Peyer's patch (tissue), 4 donors: ENCODE results near the gene RSBN1L. TPM values are rescaled to one million over a fixed set of nuclear protein-coding genes. Genes with fewer than 3 reads are reported as not detected.

Source experiments
- DNase-seq, 3 donors: peaks; one replicate each; pipeline ENCODE4 v3.0.0-alpha.2; 2017 to 2019
- H3K27ac ChIP-seq, 4 donors: fragments of 200-600 bp; sonication (generic); one replicate each; pipeline ENCODE4 v1.5.1; 2016 to 2019
- H3K27me3 ChIP-seq, 2 donors: fragments of 200-600 bp; sonication (generic); one replicate each; pipeline ENCODE4 v1.5.1; 2019
- H3K36me3 ChIP-seq, 3 donors: fragments of 200-600 bp; sonication (generic); one replicate each; pipeline ENCODE4 v1.5.1; 2016 to 2019
- H3K4me1 ChIP-seq, 4 donors: fragments of 200-600 bp; sonication (generic); one replicate each; pipeline ENCODE4 v1.5.1; 2016 to 2019
- H3K4me3 ChIP-seq, 4 donors: fragments of 200-600 bp; sonication (generic); 1 replicate in 3 of 4; 2 replicates in 1 of 4; pipeline ENCODE4 v1.5.1; 2016 to 2019; ENCODE audit warnings: mild to moderate bottlenecking in 1 of 4
- H3K9me3 ChIP-seq, 4 donors: fragments of 200-600 bp; sonication (generic); one replicate each; pipeline ENCODE4 v1.5.1; 2016 to 2019; ENCODE audit warnings: mild to moderate bottlenecking in 1 of 4
- POLR2A ChIP-seq, 2 donors: fragments of 450-650 bp; IDR thresholded peaks; one replicate each; pipeline ENCODE4 v1.5.1; 2017; ENCODE audit warnings: antibody characterized with exemption in 2 of 2, mild to moderate bottlenecking in 2 of 2, moderate library complexity in 2 of 2
- total RNA-seq, 4 donors: library from RNA; depleted of rRNA; stranded (reverse); fragments of >200 nt; gene quantifications; one replicate each; pipeline ENCODE4 v1.1.0, GENCODE V29; 2016
- TF ChIP-seq, protein P1 (sequence below), 6 experiments: fragments of 450-650 bp in 4 of 6; fragments of 200-600 bp in 2 of 6; sonication (generic) in 1 of 6; IDR thresholded peaks; one replicate each; pipeline ENCODE4 v1.5.1; 2017 to 2019; ENCODE audit warnings: antibody characterized with exemption in 6 of 6, mild to moderate bottlenecking in 3 of 6, moderate library complexity in 1 of 6

Gene RSBN1L
- total RNA-seq, 4 donors from 2014 or later = 18.9 to 57.8 (median 23.6) TPM

DNA sequence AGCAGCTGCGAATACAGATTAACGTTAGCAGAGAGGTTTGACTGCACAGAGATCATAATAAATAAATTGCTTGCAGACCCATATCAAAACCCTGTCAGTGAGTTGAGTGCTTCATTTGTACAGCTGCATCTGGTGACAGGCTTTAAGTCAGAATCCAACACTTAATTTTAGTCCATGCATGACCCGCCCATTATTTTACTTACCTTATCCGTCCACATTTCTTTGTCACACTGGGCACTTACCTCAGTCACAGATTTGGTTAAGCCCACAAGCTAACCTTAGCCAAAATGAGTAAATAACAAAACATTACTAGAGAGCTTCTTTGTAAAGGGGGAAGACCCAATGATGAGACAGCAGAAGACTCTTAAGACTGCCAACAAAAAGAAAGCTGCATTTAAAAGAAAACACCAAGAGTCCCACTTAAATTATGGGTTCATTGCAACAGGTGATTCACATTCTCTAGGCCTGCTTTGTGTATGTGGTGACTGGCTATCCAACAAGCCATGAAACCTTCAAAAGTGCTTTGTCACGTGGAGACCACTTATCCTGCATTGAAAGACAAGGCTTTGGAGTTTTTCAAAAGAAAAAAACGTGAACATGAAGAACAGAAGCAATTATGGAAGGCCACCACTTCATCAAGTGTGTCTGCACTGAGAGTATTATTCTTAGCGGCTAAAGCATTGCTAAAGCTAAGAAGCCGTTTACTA, 134.5 kb downstream of the RSBN1L start:
- Histone ChIP-seq H3K27ac (no peak overlapping the region), H3K4me3 (no peak overlapping the region), H3K27me3 (no peaks in the 10 kb centered on the region), H3K36me3 (no peaks in the 10 kb centered on the region), H3K4me1 (no peaks in the 10 kb centered on the region), H3K9me3 (no peaks in the 10 kb centered on the region)
- TF ChIP-seq POLR2A (IDR thresholded peaks at IDR 0.05) = no peak
- TF ChIP-seq, protein P1, sequence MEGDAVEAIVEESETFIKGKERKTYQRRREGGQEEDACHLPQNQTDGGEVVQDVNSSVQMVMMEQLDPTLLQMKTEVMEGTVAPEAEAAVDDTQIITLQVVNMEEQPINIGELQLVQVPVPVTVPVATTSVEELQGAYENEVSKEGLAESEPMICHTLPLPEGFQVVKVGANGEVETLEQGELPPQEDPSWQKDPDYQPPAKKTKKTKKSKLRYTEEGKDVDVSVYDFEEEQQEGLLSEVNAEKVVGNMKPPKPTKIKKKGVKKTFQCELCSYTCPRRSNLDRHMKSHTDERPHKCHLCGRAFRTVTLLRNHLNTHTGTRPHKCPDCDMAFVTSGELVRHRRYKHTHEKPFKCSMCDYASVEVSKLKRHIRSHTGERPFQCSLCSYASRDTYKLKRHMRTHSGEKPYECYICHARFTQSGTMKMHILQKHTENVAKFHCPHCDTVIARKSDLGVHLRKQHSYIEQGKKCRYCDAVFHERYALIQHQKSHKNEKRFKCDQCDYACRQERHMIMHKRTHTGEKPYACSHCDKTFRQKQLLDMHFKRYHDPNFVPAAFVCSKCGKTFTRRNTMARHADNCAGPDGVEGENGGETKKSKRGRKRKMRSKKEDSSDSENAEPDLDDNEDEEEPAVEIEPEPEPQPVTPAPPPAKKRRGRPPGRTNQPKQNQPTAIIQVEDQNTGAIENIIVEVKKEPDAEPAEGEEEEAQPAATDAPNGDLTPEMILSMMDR (IDR thresholded peaks at IDR 0.05) = no peak
- DNase-seq = no peak

DNA sequence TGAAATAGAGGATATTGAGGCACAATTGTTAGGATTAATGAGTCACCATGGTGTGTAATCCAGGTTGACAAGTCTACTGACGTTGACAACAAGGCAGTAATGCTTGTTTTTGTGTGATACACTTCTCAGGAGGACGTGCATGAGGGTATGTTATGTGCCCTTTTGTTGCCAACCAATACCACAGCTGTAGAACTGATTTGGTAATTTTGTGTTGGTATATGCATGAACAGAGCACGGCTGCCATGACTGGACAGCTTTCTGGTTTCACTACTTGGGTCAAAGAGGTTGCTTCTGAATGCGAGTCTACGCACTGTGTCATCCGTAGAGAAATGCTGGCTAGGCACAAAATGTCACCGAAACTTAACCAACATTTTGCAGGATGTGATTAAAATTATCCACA, 135.2 kb downstream of the RSBN1L start:
- Histone ChIP-seq H3K27ac (no peak overlapping the region), H3K36me3 (no peaks in the 10 kb centered on the region), H3K9me3 (no peaks in the 10 kb centered on the region), H3K4me1 (no peaks in the 10 kb centered on the region), H3K4me3 (no peak overlapping the region), H3K27me3 (no peaks in the 10 kb centered on the region)
- no peak for DNase-seq
- TF ChIP-seq, protein P1 (IDR thresholded peaks at IDR 0.05) = no peak
- TF ChIP-seq POLR2A (IDR thresholded peaks at IDR 0.05) = no peak

DNA sequence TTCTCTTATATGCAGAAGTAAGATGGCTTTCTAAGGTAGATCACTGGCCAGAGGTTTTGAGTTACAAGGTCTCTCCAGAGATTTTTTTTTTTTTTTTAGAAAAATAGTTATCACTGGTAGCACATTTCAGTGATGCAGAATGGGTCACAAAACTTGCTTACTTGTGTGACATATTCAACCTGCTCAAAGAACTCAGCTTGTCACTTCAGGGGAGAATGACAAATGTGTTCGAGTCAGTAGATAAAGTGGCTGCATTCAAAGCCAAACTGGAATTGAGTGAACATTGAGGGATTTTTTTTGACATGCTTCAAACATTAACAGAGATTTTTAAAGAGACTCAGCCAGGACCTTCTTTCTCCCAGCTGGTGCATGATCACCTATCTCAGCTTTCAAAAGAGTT, 135.7 kb downstream of the RSBN1L start:
- TF ChIP-seq, protein P1 (IDR thresholded peaks at IDR 0.05) = no peak
- no peak for TF ChIP-seq POLR2A (IDR thresholded peaks at IDR 0.05)
- DNase-seq = no peak
- Histone ChIP-seq H3K4me3 (no peak overlapping the region), H3K27me3 (no peaks in the 10 kb centered on the region), H3K27ac (peak overlapping the region in 1 of 4 donors; percentile 13), H3K4me1 (no peaks in the 10 kb centered on the region), H3K9me3 (no peaks in the 10 kb centered on the region), H3K36me3 (no peaks in the 10 kb centered on the region)

Other genes with a start within 250 kb of the RSBN1L start
- 100 to 1,000 TPM in 1 of 4 donors, 10 to 100 TPM in 3; 41.3 to 176 (median 66.9) TPM for gene PTPN12, start 159.2 kb upstream of the RSBN1L start, total RNA-seq
- gene TMEM60, start 102.0 kb downstream of the RSBN1L start, total RNA-seq = 10 to 100 TPM in 2 of 4 donors, 1 to 10 TPM in 1, not detected in 1; 8.9 to 11.3 (median 11.1) TPM
- gene PHTF2, start 102.3 kb downstream of the RSBN1L start, total RNA-seq = 10 to 100 TPM in 3 of 4 donors, 1 to 10 TPM in 1; 8.6 to 54.5 (median 14.5) TPM